T-cell (primary cell): ENCODE data around the gene PATE1. TPM values are rescaled to one million over a fixed set of nuclear protein-coding genes. Genes with fewer than 3 reads are reported as not detected.

Source experiments
- ATAC-seq, 4 experiments: fragments of 200-7000 bp in 3 of 4; fragments of 150-1000 bp in 1 of 4; cut with Tn5 transposase; replicated peaks in 1 of 4; 1 replicate in 3 of 4; 2 replicates in 1 of 4; pipeline ENCODE4 v1.10.0; 2021; ENCODE audit warnings: moderate library complexity in 3 of 4, mild to moderate bottlenecking in 2 of 4, moderate number of reproducible peaks in 1 of 4
- CTCF ChIA-PET, 2 donors: fragments of 300-600 bp; sonication (Branson Sonifier 250); formaldehyde crosslinking; loops; one replicate each; lab custom pipeline; 2022; ENCODE audit warnings: antibody characterized with exemption in 2 of 2; lab: Charles Lee
- POLR2A ChIA-PET, 2 donors: fragments of 300-600 bp; sonication (Branson Sonifier 250); formaldehyde crosslinking; loops; one replicate each; lab custom pipeline; 2022; ENCODE audit warnings: antibody characterized with exemption in 2 of 2; lab: Charles Lee
- DNase-seq, 35 experiments: peaks; one replicate each; pipeline versions ENCODE4 v3.0.0 to v3.0.0-alpha.2; 2013 to 2023
- H3K27ac ChIP-seq: one replicate; pipeline ENCODE4 v1.5.1; 2013; ENCODE audit warnings: low read length
- H3K27me3 ChIP-seq, 2 experiments: replicated peaks in 1 of 2; 1 replicate in 1 of 2; 2 replicates in 1 of 2; pipeline versions ENCODE4 v1.6.1 to v1.7.0; 2013; ENCODE audit warnings: low read length in 1 of 2, mixed read lengths in 1 of 2; ENCODE audit not compliant: control insufficient read depth in 2 of 2, insufficient read depth in 2 of 2; ENCODE audit errors: extremely low read depth in 1 of 2
- H3K36me3 ChIP-seq, 2 donors: 1 replicate in 1 of 2; 2 replicates in 1 of 2; pipeline versions ENCODE4 v1.6.1 to v1.7.0; 2013; ENCODE audit warnings: low read length in 1 of 2; ENCODE audit not compliant: control insufficient read depth in 2 of 2, insufficient read depth in 1 of 2; ENCODE audit errors: extremely low read depth in 1 of 2
- H3K4me1 ChIP-seq, 2 experiments: 1 replicate in 1 of 2; 2 replicates in 1 of 2; pipeline versions ENCODE4 v1.6.1 to v1.7.0; 2013; ENCODE audit warnings: low read length in 2 of 2, mixed read lengths in 1 of 2; ENCODE audit not compliant: insufficient read depth in 2 of 2, control insufficient read depth in 1 of 2; ENCODE audit errors: extremely low read depth in 1 of 2
- H3K4me3 ChIP-seq, 2 donors: 1 replicate in 1 of 2; 2 replicates in 1 of 2; pipeline versions ENCODE4 v1.5.1 to v1.7.0; 2013; ENCODE audit warnings: mild to moderate bottlenecking in 2 of 2, low read length in 1 of 2, moderate library complexity in 1 of 2; ENCODE audit not compliant: control insufficient read depth in 1 of 2; ENCODE audit errors: extremely low read depth in 1 of 2
- H3K9me3 ChIP-seq: 2 replicates; pipeline ENCODE4 v1.7.0; 2013
- H3K27ac Mint-ChIP-seq, 2 donors: one replicate each; pipeline ENCODE4 v1.8.0; 2020 to 2021; ENCODE audit warnings: mild to moderate bottlenecking in 2 of 2, mixed read lengths in 2 of 2
- H3K27me3 Mint-ChIP-seq, 2 donors: one replicate each; pipeline ENCODE4 v1.8.0; 2021 to 2022; ENCODE audit warnings: mixed read lengths in 2 of 2
- H3K36me3 Mint-ChIP-seq: one replicate; pipeline ENCODE4 v1.8.0; 2021; ENCODE audit warnings: mixed read lengths
- H3K4me1 Mint-ChIP-seq, 3 donors: one replicate each; pipeline ENCODE4 v1.8.0; 2020 to 2022; ENCODE audit warnings: mixed read lengths in 3 of 3, mild to moderate bottlenecking in 1 of 3
- H3K4me3 Mint-ChIP-seq, 3 donors: one replicate each; pipeline ENCODE4 v1.8.0; 2020 to 2022; ENCODE audit warnings: mild to moderate bottlenecking in 3 of 3, mixed read lengths in 3 of 3, moderate library complexity in 3 of 3
- H3K9me3 Mint-ChIP-seq, 3 donors: one replicate each; pipeline ENCODE4 v1.8.0; 2020 to 2022; ENCODE audit warnings: mixed read lengths in 3 of 3
- WGBS: methylation state at CpG from one replicate; pipeline ENCODE4 v1.1.5; 2013; ENCODE audit warnings: missing lambda C conversion rate; ENCODE audit not compliant: insufficient coverage; 5-methylcytosine and 5-hydroxymethylcytosine counted together
- total RNA-seq, 35 experiments: library from RNA in 6 of 35; stranded (reverse) in 6 of 35; fragments of 120-200 nt in 1 of 35; gene quantifications; one replicate each; pipeline versions ENCODE4 v1.2.1 to v1.2.4 and lab custom pipeline; 2013 to 2026

The PATE1 gene
- total RNA-seq, 5 donors from 2014 or later (not counting 1 experiment from before 2014, with no cell fraction given), result not detected

DNA sequence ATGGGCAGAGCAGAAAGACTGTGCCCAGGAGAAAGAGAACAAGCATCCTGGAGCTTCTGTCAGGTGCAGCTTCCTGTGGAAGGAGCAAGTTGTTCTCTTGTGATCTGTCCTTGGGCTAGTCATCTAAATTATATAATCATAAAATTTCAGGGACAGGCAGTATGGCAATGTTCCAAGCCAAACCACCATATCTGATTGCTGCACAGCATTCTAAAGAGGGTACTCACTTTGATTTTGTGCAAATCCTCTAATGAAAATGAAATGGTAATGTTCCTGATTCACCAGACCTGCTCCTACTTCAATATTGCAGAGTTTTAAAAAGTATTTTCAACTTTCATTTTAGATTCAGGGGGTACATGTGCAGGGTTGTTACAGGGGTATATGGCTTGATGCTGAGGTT is 32.6 kb downstream of the PATE1 start, which contains the start of gene PATE2:
TSS of gene PATE2 (minus strand) at position 101 of the 400 bp plus-strand sequence. CDS start at position 46, 55 bp downstream.
- CTCF ChIA-PET, result no interaction called here
- H3K36me3 Mint-ChIP-seq, result no peaks in the 10 kb centered on the region
- no peak within 1 kb of the TSS for H3K27ac Mint-ChIP-seq
- Histone ChIP-seq H3K4me3 (no peak within 1 kb of the TSS), H3K27ac (no peak within 1 kb of the TSS), H3K9me3 (no peaks in the 10 kb centered on the region), H3K36me3 (no peaks in the 10 kb centered on the region), H3K27me3 (peaks cover 0 to 3% of the 10 kb centered on the region in 2 experiments), H3K4me1 (no peaks in the 10 kb centered on the region)
- POLR2A ChIA-PET, result no interaction called here
- DNase-seq, result no peak
- peaks cover 24 to 38% of the 10 kb centered on the region in 2 donors for H3K27me3 Mint-ChIP-seq
- H3K4me1 Mint-ChIP-seq, result no peaks in the 10 kb centered on the region
- no peak within 1 kb of the TSS for H3K4me3 Mint-ChIP-seq
- H3K9me3 Mint-ChIP-seq, result no peaks in the 10 kb centered on the region
- ATAC-seq, result no peak

DNA sequence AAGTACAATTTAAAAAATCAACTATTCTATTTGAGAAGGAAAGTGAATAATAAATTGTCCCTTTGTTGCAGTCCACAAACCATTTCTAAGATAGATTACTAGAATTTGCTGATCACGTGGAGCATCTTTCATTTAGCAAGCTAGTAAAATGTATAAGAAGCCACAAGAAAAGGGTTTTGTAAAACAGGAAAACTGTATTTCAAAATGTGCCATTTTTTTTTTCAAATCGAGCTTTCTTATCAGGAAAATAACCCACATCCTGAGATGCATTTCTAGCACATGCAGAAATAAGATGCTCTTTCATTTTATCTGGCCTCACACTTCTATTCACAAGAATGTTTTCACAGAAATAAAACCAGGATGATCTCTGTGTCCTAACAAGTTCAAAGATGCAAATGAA is 38.6 kb downstream of the PATE1 start:
- ChIA-PET CTCF (no interaction called here), POLR2A (no interaction called here)
- ATAC-seq (no peak), DNase-seq (no peak)
- H3K27me3 ChIP-seq, result no peaks in the 10 kb centered on the region
- no peak overlapping the region for H3K4me3 ChIP-seq
- no peak overlapping the region for H3K27ac Mint-ChIP-seq
- H3K9me3 ChIP-seq, result no peaks in the 10 kb centered on the region
- H3K9me3 Mint-ChIP-seq, result peaks cover 0 to 4% (median 0%) of the 10 kb centered on the region in 3 donors
- H3K4me1 ChIP-seq, result no peaks in the 10 kb centered on the region
- H3K4me3 Mint-ChIP-seq, result no peak overlapping the region
- WGBS, result no CpG with 5 or more reads among the region's 2 CpGs
- no peaks in the 10 kb centered on the region for H3K4me1 Mint-ChIP-seq
- no peaks in the 10 kb centered on the region for H3K36me3 Mint-ChIP-seq
- peaks cover 10 to 20% of the 10 kb centered on the region in 2 donors for H3K27me3 Mint-ChIP-seq
- H3K27ac ChIP-seq, result no peak overlapping the region
- H3K36me3 ChIP-seq, result no peaks in the 10 kb centered on the region

DNA sequence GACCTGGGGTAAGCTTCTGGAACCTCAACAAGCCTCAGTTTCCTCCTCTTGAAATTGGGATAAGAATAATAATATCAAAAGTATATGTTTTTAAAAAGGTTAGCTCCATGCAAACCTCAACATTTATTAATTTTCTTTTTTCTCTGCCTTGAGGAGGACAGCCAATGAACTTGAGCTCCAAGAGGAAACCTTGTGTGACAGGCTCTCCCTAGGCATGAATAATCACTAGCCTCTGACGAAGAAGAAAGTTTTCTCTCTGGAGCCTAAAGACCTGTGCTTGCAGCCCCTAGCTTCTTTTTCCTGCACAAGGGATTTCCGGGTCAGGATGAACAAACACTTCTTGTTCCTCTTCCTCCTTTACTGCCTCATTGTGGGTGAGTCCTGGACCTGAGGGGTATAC is 41.7 kb downstream of the PATE1 start, which contains the start of gene PATE3:
TSS of gene PATE3 (plus strand) at position 301 of the 400 bp plus-strand sequence. CDS start at position 326, 25 bp downstream.
- H3K4me3 ChIP-seq, result no peak within 1 kb of the TSS
- no peak for DNase-seq
- no peaks in the 10 kb centered on the region for H3K36me3 ChIP-seq
- Mint-ChIP-seq H3K27ac (no peak within 1 kb of the TSS), H3K4me1 (no peaks in the 10 kb centered on the region), H3K4me3 (no peak within 1 kb of the TSS), H3K9me3 (peaks cover 0 to 9% (median under 1%) of the 10 kb centered on the region in 3 donors), H3K36me3 (no peaks in the 10 kb centered on the region), H3K27me3 (peaks cover 5 to 10% of the 10 kb centered on the region in 2 donors)
- no peak for ATAC-seq
- POLR2A ChIA-PET, result no interaction called here
- CTCF ChIA-PET, result no interaction called here
- WGBS, result 0% methylated on average over 1 of the region's 2 CpGs
- no peaks in the 10 kb centered on the region for H3K9me3 ChIP-seq
- H3K27me3 ChIP-seq, result no peaks in the 10 kb centered on the region
- H3K27ac ChIP-seq, result no peak within 1 kb of the TSS
- no peaks in the 10 kb centered on the region for H3K4me1 ChIP-seq

DNA sequence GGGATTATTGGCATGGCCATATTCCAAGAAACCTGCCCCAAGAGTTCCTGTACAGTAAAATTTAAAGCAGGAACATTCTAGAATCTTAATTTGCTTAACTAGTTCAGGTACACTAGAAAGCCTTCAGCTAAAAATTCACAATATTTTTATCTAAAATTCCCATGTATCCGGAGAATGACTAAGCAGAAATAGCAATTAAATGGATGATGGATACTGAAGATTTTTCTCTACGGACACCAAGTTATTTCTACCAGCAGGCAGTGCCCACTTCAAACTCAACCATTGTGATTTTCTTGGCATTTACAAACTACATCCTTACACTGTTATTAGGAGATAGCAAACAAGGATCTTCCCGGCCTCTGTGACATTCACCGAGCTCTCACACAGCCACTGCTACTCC is 44.7 kb downstream of the PATE1 start:
- no peak overlapping the region for H3K4me3 ChIP-seq
- ATAC-seq (no peak), DNase-seq (no peak)
- Mint-ChIP-seq H3K4me3 (no peak overlapping the region), H3K4me1 (no peaks in the 10 kb centered on the region), H3K36me3 (no peaks in the 10 kb centered on the region), H3K27me3 (peaks cover 5 to 10% of the 10 kb centered on the region in 2 donors), H3K9me3 (peaks cover 13 to 24% (median 17%) of the 10 kb centered on the region in 3 donors), H3K27ac (no peak overlapping the region)
- no peaks in the 10 kb centered on the region for H3K36me3 ChIP-seq
- H3K4me1 ChIP-seq, result no peaks in the 10 kb centered on the region
- H3K27me3 ChIP-seq, result no peaks in the 10 kb centered on the region
- CTCF ChIA-PET, result no interaction called here
- POLR2A ChIA-PET, result no interaction called here
- 95% methylated on average over 2 of the region's 4 CpGs for WGBS
- H3K9me3 ChIP-seq, result no peaks in the 10 kb centered on the region
- H3K27ac ChIP-seq, result no peak overlapping the region

DNA sequence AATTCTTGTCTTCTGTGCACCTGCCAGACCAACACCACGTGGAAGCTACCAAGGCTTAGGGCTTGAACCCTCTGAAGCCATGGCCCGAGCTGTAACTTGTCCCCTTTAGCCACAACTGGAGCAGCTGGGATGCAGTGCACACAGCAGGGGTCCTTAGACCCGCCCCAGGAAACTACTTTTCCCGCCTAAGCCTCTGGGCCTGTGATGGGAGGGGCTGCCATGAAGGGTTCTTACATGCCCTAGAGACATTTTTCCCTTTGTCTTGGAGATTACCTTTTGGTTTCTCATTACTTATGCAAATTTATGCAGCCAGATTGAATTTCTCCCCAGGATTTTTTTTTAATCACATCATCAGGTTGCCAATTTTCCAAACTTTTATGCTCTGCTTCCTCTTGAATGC is 51.6 kb downstream of the PATE1 start:
- POLR2A ChIA-PET, result no interaction called here

More for the DNA sequence above, 51.6 kb downstream of the PATE1 start:
- WGBS, result 26% methylated on average over 4 of the region's 4 CpGs
- H3K4me3 ChIP-seq, result no peak overlapping the region
- ATAC-seq (no peak), DNase-seq (no peak)
- H3K9me3 ChIP-seq, result no peaks in the 10 kb centered on the region
- Mint-ChIP-seq H3K27ac (no peak overlapping the region), H3K27me3 (peaks cover 10 to 13% of the 10 kb centered on the region in 2 donors), H3K9me3 (peaks cover 35 to 53% (median 48%) of the 10 kb centered on the region in 3 donors), H3K4me1 (no peaks in the 10 kb centered on the region), H3K36me3 (no peaks in the 10 kb centered on the region), H3K4me3 (no peak overlapping the region)
- H3K4me1 ChIP-seq, result no peaks in the 10 kb centered on the region
- no peaks in the 10 kb centered on the region for H3K36me3 ChIP-seq
- CTCF ChIA-PET, result no interaction called here
- H3K27me3 ChIP-seq, result peaks cover 0 to 3% of the 10 kb centered on the region in 2 experiments
- no peak overlapping the region for H3K27ac ChIP-seq

Other genes starting within 250 kb of the PATE1 start
- gene EI24, start 176.8 kb upstream of the PATE1 start, total RNA-seq, result 10 to 100 TPM; 20.0 to 33.0 (median 29.9) TPM
- gene STT3A, start 153.4 kb upstream of the PATE1 start, total RNA-seq, result 100 to 1,000 TPM in 1 of 5 donors, 10 to 100 TPM in 4; 51.0 to 103 (median 88.5) TPM
- gene CHEK1, start 121.1 kb upstream of the PATE1 start, total RNA-seq, result 1 to 10 TPM; 2.2 to 7.5 (median 3.2) TPM
- gene ACRV1, start 65.4 kb upstream of the PATE1 start, total RNA-seq, result not detected
- not detected for gene PATE2, start 32.5 kb downstream of the PATE1 start, total RNA-seq
- not detected for gene PATE3, start 41.8 kb downstream of the PATE1 start, total RNA-seq
- gene PATE4, start 87.0 kb downstream of the PATE1 start, total RNA-seq, result not detected
- 1 to 10 TPM; 2.8 to 7.4 (median 6.9) TPM for gene HYLS1, start 141.4 kb downstream of the PATE1 start, total RNA-seq
- gene PUS3, start 156.9 kb downstream of the PATE1 start, total RNA-seq, result 10 to 100 TPM in 3 of 5 donors, 1 to 10 TPM in 2; 5.2 to 14.6 (median 11.5) TPM
- under 1 TPM in 3 of 5 donors, not detected in 2; 0.16 to 0.26 (median 0.16) TPM for gene DDX25, start 158.2 kb downstream of the PATE1 start, total RNA-seq
- gene VSIG10L2, start 199.8 kb downstream of the PATE1 start, total RNA-seq, result not detected